ENCODE measurements around the gene AP2A2. TPM values are rescaled to one million over a fixed set of nuclear protein-coding genes. Genes with fewer than 3 reads are reported as not detected.

The AP2A2 gene
- total RNA-seq, 1 experiment from 2014 or later: 47.1 TPM

- H3K4me3 Mint-ChIP-seq: no peak overlapping the region
- no peaks in the 10 kb centered on the region for H3K9me3 Mint-ChIP-seq
- POLR2A ChIA-PET: interaction anchor here (0.8 kb wide), 1 partner anchor 11 kb away, joined by 3 read pairs; no protein-coding TSS in a partner anchor
- no peak for DNase-seq (ENCODE audit: low spot score)
- no peaks in the 10 kb centered on the region for H3K27me3 Mint-ChIP-seq (ENCODE audit: low read depth)
- H3K36me3 Mint-ChIP-seq: peaks cover 7% of the 10 kb centered on the region; the same call in 1 of the 2 replicates
- peak; percentile 38 for ATAC-seq
- peak overlapping the region; percentile 83 for H3K27ac Mint-ChIP-seq
- CTCF ChIA-PET: interaction anchor here (0.7 to 2.6 kb wide), 4 partner anchors 11 to 30 kb away, joined by 3 to 17 read pairs (median 6); partner anchors contain the start of gene AP2A2
- peaks cover 41% of the 10 kb centered on the region for H3K4me1 Mint-ChIP-seq
- TF ChIP-seq OVOL2 (CRISPR knock-in tag; IDR thresholded peaks at IDR 0.05; ENCODE audit: borderline replicate concordance) (no peak), HMGXB4 (CRISPR knock-in tag; IDR thresholded peaks at IDR 0.05) (no peak), PRDM15 (CRISPR knock-in tag; IDR thresholded peaks at IDR 0.05) (no peak), ERG (CRISPR knock-in tag; IDR thresholded peaks at IDR 0.05) (no peak), CDX4 (CRISPR knock-in tag; IDR thresholded peaks at IDR 0.05; ENCODE audit: borderline replicate concordance) (no peak), FOXP1 (CRISPR knock-in tag; IDR thresholded peaks at IDR 0.05; ENCODE audit: borderline replicate concordance) (no peak), ZNF396 (CRISPR knock-in tag; IDR thresholded peaks at IDR 0.05; ENCODE audit: borderline replicate concordance) (no peak), ZNF281 (CRISPR knock-in tag; IDR thresholded peaks at IDR 0.05) (no peak), SOX15 (CRISPR knock-in tag; IDR thresholded peaks at IDR 0.05) (no peak), E2F5 (CRISPR knock-in tag; IDR thresholded peaks at IDR 0.05) (no peak), FOXJ3 (CRISPR knock-in tag; IDR thresholded peaks at IDR 0.05; ENCODE audit: borderline replicate concordance) (no peak), ZMAT4 (CRISPR knock-in tag; IDR thresholded peaks at IDR 0.05) (no peak), E2F4 (CRISPR knock-in tag; IDR thresholded peaks at IDR 0.05; ENCODE audit: borderline replicate concordance, low read depth) (no peak), ARID4B (CRISPR knock-in tag; IDR thresholded peaks at IDR 0.05; ENCODE audit: borderline replicate concordance) (no peak), ZNF232 (CRISPR knock-in tag; IDR thresholded peaks at IDR 0.05) (no peak)
Observed at GRCh38 chr11:955154-956063, 29.7 kb downstream of the AP2A2 start.

Measured in WTC11 (cell line).